DLD1 (cell line): Measurements from ENCODE around the gene CDK8.

Experiments used
- in situ Hi-C: cut with HindIII; loops from 2 replicates; pipeline ENCODE4 v1.10.0; 2017; ENCODE audit warnings: low sequenced_read_pairs

Gene CDK8

DNA sequence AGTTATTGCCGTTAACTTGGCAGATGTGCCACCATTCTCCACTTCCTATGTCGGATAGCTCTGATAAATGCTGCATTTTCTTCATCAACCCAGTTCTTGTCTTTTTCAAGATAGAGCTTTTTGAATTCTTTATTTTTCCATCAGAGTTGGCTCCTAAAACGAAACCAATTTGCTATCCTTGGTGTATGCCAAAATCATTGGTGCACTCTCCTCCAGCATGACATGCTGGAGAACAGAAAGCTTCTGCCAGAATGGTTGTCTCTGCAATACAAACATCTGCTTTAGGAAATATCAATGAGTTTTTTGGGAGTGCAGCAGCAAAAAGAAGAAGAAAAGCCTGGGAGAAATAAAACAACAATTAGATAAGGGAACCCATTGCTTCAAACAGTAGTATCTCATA is 124.2 kb downstream of the CDK8 start:
- in situ Hi-C loops: no loop called here

DNA sequence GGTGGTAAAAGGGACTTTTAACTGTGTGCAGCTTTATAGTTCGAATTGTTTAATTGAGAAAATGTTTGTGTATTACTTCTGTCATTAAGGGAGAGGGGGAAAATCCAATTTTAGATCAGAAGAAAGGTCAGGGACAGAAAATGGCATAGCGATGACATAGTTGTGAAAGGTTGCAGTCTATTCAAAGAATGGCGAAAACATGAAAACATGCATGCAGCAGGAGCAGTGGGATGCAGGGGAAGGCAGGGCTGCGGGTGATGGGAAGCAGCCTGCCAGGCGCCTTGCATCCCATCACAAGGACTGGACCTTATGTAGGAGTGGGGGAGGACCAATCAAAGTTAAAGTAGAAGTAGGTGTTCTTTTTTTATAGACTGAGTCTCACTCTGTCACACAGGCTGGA is 125.9 kb downstream of the CDK8 start:
- in situ Hi-C loops: no loop called here

- in situ Hi-C loops: no loop called here
These were observed 127.0 kb downstream of the CDK8 start for GRCh38 chr13:26380930-26381329.

- in situ Hi-C loops: no loop called here
These were observed 128.4 kb downstream of the CDK8 start for GRCh38 chr13:26382366-26382765.

DNA sequence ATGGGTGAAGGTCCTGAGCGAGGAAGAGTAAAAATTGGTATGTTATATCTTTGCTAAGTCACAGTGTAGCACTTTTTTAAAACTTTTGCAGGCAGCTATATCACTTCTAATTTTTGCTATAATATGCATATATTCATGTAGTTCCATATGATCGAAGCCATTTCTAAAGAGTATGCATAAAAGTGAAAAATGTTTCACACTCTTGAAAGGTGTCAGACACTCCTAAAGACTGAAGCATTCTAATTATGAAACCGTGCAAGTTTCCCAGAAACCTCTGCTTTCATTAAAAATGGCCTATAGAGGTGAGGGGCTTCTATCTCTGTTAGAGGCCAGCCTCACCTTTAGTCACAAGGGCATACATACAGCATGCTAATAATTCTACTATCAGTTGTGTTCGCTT is 128.9 kb downstream of the CDK8 start:
- in situ Hi-C loops: no loop called here

DNA sequence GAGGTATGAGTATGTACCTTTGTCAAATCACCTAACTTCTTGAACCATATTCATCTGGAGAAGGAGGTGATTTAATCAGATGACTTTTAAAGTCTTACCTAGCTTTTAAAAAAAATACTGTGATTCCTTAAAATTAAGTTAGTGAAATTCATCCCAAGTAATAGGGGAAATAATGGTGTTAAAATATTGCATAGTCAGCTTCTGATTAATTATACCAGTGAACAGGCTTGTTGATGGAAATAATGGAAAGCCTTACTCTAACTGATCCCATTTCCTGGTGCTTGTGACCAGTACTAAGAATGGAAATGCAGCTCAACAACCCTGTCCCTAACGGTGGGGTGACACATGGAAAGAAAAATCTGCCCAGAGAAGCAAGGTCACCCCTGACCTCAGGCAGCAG is 130.7 kb downstream of the CDK8 start:
- in situ Hi-C loops: no loop called here

- in situ Hi-C loops: no loop called here
These were observed 132.1 kb downstream of the CDK8 start for GRCh38 chr13:26386026-26386425.

GRCh38 chr13:26390203-26390602 is 136.3 kb downstream of the CDK8 start:
- in situ Hi-C loops: no loop called here

GRCh38 chr13:26400545-26400944 is 146.6 kb downstream of the CDK8 start:
- in situ Hi-C loops: no loop called here

DNA sequence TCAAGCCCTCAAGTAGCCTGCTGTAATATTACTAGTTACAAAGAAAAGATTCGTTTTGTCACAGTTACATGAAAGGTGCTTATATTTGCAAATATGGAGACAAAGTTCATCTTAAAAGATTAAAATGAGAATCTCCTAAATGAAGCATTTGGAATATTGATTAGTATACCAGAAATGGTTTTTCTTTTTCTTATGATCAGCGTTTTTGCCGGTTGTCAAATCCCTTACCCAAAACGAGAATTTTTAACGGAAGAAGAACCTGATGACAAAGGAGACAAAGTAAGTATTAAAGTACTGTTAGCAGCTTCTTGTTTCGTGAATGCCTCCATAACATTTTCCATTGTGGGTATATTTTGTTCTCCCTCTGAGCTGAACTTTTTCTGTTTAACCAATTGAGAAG is 147.1 kb downstream of the CDK8 start:
- in situ Hi-C loops: no loop called here

GRCh38 chr13:26401578-26402021 is 147.7 kb downstream of the CDK8 start:
- in situ Hi-C loops: no loop called here

DNA sequence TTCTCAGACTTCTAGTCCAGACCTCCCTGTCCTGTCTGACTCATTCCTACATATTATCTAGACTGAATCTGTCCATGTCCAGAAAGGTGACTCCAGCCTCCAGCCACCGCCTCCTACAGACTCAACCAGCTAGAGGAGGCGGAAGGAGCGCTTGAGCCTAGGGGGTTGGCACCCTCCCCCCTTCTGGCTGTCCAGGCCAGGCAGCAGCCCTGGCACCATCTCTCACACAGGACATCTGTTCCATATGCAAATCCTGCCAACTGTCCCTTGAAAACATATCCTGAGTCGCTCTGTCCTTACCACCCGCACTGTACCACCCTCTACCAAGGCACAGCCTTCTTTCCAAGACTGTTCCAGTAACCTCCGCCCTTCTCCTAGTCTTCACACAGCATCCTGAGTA is 152.9 kb downstream of the CDK8 start:
- in situ Hi-C loops: no loop called here

DNA sequence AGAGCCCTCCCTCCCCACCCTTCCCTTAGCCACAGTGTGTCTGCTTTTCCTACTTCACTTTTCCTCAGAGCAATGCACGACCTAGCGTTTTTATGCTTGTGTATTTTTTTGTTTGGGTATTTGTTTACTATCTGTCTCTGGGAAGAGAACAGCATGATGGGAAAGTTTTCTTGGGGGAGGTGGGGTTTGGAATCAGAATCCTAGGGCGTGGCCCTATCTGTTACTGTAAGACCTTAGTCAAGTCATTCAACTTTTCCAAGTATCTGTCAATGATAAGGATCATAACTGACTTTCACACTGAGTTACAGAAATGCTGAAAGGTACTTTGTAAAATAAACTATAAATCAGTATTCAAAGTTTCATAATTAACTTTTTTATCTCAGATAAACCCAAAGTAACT is 157.3 kb downstream of the CDK8 start:
- in situ Hi-C loops: no loop called here

DNA sequence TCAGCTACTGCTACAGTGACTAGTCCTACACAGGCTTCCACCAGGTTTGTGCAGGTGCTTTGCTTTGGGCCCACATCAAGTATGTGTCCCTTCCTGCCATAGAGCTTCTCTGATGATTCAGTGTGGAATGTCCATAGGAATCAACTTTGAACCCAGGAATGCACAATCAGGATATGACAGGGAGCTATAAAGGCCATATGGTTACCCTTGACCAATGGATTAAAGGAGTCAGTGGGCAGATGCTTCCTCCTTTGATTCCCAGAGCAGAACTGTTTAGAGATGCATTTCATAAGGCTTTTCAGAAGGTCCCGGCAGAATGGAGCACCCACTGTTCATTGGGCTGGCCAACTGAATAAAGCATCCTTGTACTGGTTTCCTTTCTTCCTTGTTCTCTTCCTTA is 158.3 kb downstream of the CDK8 start:
- in situ Hi-C loops: no loop called here

DNA sequence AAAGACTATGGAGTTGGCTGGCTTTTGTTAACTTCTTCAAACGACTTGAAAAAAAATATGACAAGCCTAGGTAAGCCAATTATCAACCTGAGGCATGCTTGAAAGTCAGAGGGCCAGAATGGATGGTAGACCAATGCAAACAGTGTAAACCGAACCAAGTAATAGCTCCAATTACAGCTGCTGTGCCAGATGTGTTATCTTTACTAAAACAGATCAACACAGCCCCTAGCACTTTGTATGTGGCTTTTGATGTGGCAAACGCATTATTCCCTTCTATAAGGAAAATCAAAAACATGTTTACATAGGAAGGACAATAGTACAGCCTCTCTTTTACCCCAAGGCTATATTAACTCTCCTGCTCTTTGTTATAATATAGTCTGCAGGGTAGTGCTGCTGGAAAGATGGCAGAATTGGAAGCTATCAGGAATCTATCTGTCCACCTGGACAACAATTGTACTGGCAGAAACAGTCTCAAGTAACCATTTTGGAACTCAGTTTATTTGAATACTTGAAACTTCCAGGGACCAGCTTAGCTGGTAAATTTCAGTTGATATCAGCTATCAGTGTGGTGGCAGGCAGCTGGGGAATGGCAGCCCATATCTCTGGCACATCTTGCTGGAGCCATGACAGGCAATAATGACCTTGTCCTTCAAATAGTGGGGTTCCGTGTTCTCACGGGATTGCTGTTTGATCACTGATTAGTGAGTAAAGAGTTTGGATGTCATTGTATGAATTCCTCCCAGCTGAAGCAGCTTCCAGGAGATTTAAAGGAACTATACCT is 159.2 kb downstream of the CDK8 start:
- in situ Hi-C loops: no loop called here

DNA sequence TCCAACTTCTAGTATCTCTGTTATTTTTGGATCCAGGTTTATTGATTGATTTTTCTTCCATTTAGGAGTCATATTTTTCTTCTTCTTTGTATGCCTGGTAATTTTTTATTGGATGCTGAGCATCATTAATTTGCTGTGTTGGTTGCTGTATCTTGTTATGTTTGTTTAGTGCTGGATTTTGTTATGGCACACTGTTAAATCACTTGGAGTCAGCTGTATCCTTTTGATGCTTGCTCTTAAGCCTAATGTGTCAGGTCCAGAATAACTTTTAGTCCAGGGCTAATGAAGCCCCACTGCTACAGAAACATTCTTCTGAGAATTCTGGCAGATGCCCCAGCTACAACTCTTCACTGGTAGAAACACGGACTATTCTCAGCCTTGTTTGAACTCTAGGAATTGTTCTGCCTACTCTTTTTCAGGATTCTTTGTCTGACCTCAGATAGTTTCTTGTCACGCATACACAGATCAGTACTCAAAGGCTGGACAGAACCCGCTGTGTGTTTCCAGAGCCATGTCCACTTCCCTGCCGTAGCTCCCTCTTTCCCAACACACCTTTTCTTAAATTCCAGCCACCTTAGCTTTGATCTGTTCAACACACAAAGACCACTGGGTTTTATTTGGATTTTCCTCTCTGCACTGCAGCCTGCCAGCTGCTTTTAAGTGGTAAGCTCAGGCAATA is 166.5 kb downstream of the CDK8 start:
- in situ Hi-C loops: no loop called here

DNA sequence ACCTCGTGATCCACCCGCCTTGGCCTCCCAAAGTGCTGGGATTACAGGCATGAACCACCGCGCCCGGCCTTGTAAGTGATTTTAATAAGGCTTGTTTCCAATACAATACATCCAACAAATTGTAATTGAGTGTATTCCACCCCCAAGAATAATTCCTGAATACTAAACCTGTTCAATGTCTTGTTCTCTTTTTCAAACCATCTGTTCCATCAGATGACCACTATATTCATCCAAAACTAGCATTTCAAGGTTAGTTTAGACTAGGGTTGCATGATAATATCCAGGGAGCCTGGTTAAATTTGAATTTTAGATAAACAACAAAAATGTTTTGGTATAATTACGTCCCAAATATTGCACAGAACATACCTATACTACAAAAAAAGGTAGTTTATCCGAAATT is 168.1 kb downstream of the CDK8 start:
- in situ Hi-C loops: no loop called here

DNA sequence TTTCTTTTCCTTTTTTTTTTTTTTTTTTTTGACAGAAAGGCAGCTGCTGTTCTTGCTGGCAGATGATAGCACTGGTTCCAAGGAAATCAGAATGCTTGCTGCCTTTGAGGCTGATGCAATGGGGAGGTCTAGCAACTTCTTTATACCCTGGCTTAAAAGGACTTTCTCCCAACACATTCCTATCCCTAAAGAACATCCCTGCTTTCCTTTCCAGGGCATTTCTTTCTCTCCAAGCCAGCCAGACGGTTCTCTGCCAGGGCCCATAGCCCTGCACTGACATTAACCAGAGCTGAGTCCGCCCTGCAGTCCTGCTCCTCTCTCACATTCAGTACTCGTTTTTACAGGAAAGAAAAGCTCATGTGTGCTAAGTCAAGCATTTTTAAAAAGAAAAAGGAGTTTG is 169.7 kb downstream of the CDK8 start:
- in situ Hi-C loops: no loop called here

- in situ Hi-C loops: no loop called here
These were observed 170.3 kb downstream of the CDK8 start for GRCh38 chr13:26424181-26424580.

GRCh38 chr13:26425443-26426358 is 171.8 kb downstream of the CDK8 start:
- in situ Hi-C loops: no loop called here

DNA sequence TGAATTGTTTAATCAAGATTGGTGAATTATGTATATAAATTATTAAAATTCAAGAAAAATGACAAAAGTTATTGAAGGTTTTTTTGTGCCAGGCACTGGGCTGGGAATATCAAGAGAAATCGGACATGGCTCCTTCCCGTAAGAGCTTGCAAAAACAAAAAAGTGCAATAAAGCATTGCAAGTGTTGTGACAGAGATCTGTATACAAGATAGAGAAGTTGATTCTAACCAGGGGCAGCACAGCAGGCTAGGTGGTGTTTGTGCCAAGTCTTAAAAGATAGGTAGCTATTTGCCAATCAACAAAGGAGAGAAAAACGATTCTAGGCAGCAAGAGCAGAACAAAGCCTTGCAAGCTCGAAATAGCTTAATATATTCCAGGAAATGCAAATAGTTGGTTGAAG is 179.8 kb downstream of the CDK8 start:
- in situ Hi-C loops: no loop called here

GRCh38 chr13:26435171-26435570 is 181.2 kb downstream of the CDK8 start:
- in situ Hi-C loops: no loop called here
